COLO668 (cell line): ENCODE measurements around the gene HOXC9.
A peak's percentile ranks its signal among the peaks of the same experiment; 100 is the strongest.

Source experiments
- DNase-seq: peaks from one replicate; lab custom pipeline; 2025; ENCODE audit not compliant: unreplicated experiment; lab: John Stamatoyannopoulos, UW

HOXC9 gene

GRCh38 chr12:54011665-54012532 lies 11.9 kb downstream of the HOXC9 start:
- DNase-seq = no peak

DNA sequence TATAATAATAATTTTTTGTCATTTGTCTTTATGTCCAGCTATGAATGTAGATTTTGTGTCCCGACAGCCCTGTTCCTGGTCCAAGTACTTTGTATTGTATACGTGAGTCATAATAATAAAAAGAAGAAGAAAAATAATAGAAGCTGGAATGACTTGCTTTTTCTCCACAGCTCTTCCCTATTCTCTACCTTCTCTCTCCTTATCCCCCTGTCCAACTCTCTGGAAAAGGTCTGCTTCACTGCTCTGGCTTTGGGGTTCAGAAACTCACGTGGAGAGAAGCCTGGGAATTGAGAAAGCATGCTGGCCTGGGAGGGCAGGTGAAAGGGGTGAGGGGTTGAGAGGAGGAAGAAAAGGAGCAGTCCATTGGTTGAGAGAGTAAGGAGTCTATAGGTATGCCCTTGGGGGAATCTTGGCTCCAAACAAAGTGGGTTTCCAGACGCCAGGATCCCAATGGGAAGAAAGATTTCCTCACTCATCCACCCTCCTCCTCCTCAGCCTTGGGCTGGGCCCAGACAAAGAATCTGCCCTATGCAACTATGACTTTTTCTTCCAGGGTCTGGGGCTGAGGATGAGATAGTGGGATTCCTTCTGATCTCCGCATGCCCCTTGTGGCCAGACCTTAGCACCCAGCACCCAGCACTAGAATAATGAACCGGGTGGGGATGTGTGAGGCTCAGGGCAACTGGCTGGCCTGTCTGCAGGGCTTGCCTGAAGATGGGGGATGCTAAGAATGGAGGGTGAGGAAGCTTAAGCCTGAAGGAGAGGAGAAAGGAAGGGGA lies 12.9 kb downstream of the HOXC9 start:
- DNase-seq = no peak

DNA sequence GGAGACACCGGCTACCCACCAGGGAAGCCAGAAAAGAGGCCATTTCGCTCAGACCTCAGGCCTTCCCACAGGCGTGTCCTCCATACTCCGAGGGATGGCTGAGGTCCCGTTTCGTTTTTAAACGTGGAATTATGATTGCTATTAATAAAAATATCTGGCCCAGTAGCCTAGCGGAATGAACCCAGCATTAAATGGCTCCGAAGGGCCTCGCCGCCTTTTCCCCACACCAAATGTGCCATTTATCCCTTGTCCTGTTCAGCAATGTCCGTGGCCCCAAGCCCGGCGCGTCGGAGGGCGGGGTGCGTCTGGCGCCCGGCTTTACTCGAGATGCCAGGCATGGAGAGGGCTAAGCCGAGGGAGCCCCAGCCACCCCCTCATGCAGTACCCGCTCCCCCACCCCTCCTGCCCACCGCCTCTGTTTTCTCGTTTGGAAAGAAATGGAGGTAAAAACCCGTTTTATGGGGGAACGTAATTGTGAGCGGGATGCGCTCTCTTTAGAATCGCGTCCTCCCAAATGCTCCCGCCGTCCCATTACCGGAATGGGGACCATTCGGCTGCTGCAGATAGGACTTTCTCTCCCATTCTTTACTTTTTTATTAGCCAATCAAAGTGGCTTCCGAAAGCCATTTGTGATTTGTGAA lies 14.5 kb downstream of the HOXC9 start:
- DNase-seq = no peak

- DNase-seq = no peak
Observed at GRCh38 chr12:54015018-54015931, 15.3 kb downstream of the HOXC9 start.

DNA sequence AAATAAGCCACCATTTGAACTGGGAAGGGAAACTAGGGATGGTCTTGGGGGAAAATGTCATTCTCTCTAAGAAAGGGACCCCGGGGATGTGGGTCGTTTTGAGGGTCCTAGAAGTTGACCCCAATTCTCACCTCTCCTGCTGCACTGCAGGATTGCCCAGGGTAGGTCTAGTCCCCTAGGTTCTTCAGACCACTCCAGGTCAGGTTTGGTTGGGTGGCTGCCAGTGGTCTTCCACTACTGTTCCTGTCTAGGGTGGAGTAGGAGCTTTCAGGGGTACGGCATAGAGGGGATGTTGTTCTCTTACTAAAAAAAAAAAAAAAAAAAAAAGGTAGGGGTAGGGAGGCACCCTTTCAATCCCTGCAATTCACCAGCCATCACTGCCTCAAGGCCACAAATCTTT lies 16.1 kb downstream of the HOXC9 start:
- no peak for DNase-seq

DNA sequence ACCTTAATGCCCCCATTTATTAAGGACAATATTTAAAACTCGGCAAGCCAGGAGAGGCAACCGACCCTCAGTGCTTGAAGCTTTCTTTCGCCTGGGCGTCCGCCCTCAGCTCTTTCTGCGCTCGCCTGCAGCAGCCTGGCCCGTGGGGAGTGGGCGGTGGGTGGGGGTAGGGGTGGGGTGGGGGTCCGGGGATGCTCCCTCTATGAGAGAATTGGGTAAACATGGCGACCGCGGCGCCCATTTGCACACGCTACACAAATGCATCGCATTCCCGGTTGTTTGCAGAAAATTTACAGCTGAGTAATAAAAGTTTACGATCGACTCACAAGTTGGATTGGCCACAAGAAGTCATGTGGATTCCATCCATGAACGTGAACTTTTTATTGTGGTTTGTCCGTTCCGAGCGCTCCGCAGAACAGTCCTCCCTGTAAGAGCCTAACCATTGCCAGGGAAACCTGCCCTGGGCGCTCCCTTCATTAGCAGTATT lies 16.6 kb downstream of the HOXC9 start:
- no peak for DNase-seq

GRCh38 chr12:54017027-54017788 lies 17.2 kb downstream of the HOXC9 start:
- DNase-seq = peak; percentile 15

GRCh38 chr12:54017878-54018467 lies 18.0 kb downstream of the HOXC9 start:
- DNase-seq = peak; percentile 39

DNA sequence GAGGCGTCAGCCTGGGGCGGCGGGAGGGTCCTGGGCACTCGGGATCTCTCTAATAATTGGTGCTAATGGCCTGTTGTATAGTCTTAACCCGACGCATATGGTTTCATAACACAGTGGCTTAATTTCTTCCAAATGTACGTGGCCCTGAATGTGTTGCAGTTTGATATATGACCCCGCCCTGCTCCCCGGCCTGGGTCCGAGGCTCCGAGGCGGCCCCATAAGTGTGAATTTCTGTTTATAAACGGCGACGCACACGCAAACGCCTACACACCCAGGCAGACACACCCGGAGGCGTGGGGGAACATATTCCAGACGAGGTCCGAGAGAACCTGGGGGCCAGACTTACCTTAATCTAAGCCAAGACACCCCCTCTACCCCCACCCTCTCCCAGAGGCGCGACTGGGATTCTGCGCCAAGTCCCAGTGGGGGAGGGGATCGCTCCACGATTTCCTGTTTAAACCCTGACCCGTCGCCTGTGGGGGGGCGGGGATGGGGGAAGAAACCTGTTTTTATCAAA lies 18.6 kb downstream of the HOXC9 start:
- no peak for DNase-seq

GRCh38 chr12:54019091-54019811 lies 19.3 kb downstream of the HOXC9 start:
- DNase-seq = no peak

DNA sequence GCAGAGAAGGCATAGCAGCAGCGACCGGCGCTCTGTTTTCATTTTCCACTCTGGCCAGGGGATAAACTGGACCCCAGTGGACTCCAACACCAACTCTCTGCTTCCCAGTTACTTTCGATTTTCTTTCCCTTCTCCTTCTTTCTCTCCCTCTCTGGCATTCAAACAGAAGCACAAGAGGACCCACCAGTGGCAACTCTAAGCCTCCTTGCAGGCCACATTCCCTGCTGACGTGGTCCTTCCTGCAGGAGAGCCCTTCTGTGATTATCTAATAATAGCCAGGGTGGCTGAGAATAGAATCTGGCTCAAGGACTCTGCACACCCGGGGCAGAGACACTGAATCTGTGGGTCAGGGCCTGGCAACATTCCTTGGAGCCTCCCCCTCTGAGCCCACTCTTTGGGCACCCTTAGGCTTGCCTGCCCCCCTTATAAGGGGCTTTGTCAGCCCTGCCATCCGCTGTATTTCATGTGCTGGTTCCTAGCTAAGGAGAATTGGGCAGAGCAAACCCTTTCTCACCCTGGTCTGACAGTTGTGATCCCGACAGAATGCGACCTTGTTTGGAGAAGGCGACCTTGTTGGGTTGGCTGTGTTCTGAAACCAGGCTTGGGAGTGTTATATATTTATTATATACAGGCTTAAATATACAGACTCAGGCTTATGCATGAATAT lies 20.1 kb downstream of the HOXC9 start:
- DNase-seq = no peak

DNA sequence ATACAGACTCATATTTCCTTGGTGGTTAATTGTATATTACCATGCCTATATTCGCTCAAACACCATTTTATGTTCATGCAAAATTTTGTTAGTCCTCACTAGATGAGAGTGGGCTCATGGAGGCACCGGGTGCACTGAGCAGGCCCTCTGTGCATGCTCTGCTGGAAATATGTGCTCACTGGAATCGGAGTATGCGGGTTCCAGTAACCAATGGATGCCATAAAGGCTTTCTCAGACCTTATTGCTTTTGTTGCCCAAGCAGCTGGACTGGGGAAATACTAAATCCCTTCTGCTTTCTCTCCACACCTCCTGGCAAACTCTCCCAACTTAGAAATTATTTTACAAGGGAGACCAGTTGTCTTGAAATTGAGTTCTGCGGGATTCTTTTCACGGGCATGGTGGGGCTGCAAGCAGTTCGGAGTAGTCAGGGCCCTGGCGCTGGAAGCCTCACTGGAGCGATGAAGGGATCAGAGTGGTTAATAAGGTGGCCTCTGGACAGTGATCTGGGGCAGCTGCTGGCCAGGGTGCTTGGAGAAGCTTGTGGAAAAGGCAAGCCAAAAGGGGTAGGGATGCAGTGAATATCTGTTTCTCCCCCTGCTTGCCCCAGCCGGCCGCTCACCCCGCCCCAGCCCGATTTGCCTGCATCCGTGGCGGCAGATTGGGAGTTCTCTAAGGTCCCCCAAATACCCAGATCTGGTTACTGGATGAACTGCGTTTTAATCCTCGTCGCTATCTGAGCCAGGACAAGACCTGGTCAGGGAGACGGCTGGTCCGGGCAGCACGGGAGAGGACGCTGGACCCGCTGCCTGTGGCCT lies 20.8 kb downstream of the HOXC9 start:
- DNase-seq = no peak

- no peak for DNase-seq
Observed at GRCh38 chr12:54021432-54022013, 21.6 kb downstream of the HOXC9 start.

GRCh38 chr12:54022960-54023884 lies 23.3 kb downstream of the HOXC9 start:
- DNase-seq = no peak

GRCh38 chr12:54024127-54024526 lies 24.2 kb downstream of the HOXC9 start:
- DNase-seq = no peak
